Activated gamma-delta T cell (primary cell): ENCODE results near the gene SDHC.
"Not testable (repeated sequence)": the region's sequence is repeated elsewhere in the genome, so short reads cannot be mapped to it uniquely, and the experiment has no call there.

Experiments used
- DNase-seq: peaks from one replicate; lab custom pipeline; 2025; lab: John Stamatoyannopoulos, UW

SDHC gene

GRCh38 chr1:161311595-161312181 lies 2.5 kb upstream of the SDHC start:
- no peak for DNase-seq

GRCh38 chr1:161313554-161314200 lies 504 bp upstream of the SDHC start:
- DNase-seq = no peak

- DNase-seq = not testable (repeated sequence)
These were observed 1.9 kb downstream of the SDHC start for GRCh38 chr1:161315841-161316674.

- DNase-seq = no peak
These were observed 9.8 kb downstream of the SDHC start for GRCh38 chr1:161324020-161324419.

GRCh38 chr1:161330346-161330745 lies 16.2 kb downstream of the SDHC start:
- DNase-seq = no peak

- no peak for DNase-seq
These were observed 19.0 kb downstream of the SDHC start for GRCh38 chr1:161333166-161333565.

- DNase-seq = no peak
These were observed 21.6 kb downstream of the SDHC start for GRCh38 chr1:161335796-161336195.

- no peak for DNase-seq
These were observed 28.0 kb downstream of the SDHC start for GRCh38 chr1:161342177-161342576.

GRCh38 chr1:161342821-161343220 lies 28.6 kb downstream of the SDHC start:
- DNase-seq = no peak

GRCh38 chr1:161350671-161351070 lies 36.5 kb downstream of the SDHC start:
- no peak for DNase-seq

- no peak for DNase-seq
These were observed 37.3 kb downstream of the SDHC start for GRCh38 chr1:161351482-161351881.

- DNase-seq = no peak
These were observed 42.9 kb downstream of the SDHC start for GRCh38 chr1:161357073-161357472.

GRCh38 chr1:161359291-161359690 lies 45.1 kb downstream of the SDHC start:
- no peak for DNase-seq

GRCh38 chr1:161364332-161364731 lies 50.2 kb downstream of the SDHC start:
- no peak for DNase-seq

GRCh38 chr1:161365207-161365606 lies 51.0 kb downstream of the SDHC start:
- DNase-seq = no peak

- no peak for DNase-seq
These were observed 53.7 kb downstream of the SDHC start, which contains the start of gene CFAP126 for GRCh38 chr1:161367684-161368400. Gene CFAP126 (minus strand): TSS chr1:161367876. CDS start chr1:161367868, 8 bp downstream.

- no peak for DNase-seq
These were observed 59.3 kb downstream of the SDHC start for GRCh38 chr1:161373442-161373841.

- no peak for DNase-seq
These were observed 60.2 kb downstream of the SDHC start for GRCh38 chr1:161374373-161374772.

- DNase-seq = no peak
These were observed 63.8 kb downstream of the SDHC start for GRCh38 chr1:161378014-161378413.

GRCh38 chr1:161379071-161379470 lies 64.9 kb downstream of the SDHC start:
- DNase-seq = no peak

GRCh38 chr1:161381707-161382106 lies 67.5 kb downstream of the SDHC start:
- DNase-seq = no peak
